ENCODE measurements around the gene TCF4. TPM values are rescaled to one million over a fixed set of nuclear protein-coding genes. Genes with fewer than 3 reads are reported as not detected.

TCF4 gene
- total RNA-seq, 4 donors from 2014 or later, result 60.9 to 98.4 (median 83.4) TPM

GRCh38 chr18:55337908-55338521 lies 250.0 kb downstream of the TCF4 start:
- intact Hi-C loops (cut with DNase I; ENCODE audit: low total_unique reads), result no loop called here
- DNase-seq (ENCODE audit: low spot score in 2 of 2), result peak in 1 of 2 donors; percentile 87
- 46 to 61% methylated on average over 13 of the region's 13 CpGs for WGBS, 2 donors
- no peak for TF ChIP-seq POLR2A (IDR thresholded peaks at IDR 0.05)
- TF ChIP-seq, protein P1, sequence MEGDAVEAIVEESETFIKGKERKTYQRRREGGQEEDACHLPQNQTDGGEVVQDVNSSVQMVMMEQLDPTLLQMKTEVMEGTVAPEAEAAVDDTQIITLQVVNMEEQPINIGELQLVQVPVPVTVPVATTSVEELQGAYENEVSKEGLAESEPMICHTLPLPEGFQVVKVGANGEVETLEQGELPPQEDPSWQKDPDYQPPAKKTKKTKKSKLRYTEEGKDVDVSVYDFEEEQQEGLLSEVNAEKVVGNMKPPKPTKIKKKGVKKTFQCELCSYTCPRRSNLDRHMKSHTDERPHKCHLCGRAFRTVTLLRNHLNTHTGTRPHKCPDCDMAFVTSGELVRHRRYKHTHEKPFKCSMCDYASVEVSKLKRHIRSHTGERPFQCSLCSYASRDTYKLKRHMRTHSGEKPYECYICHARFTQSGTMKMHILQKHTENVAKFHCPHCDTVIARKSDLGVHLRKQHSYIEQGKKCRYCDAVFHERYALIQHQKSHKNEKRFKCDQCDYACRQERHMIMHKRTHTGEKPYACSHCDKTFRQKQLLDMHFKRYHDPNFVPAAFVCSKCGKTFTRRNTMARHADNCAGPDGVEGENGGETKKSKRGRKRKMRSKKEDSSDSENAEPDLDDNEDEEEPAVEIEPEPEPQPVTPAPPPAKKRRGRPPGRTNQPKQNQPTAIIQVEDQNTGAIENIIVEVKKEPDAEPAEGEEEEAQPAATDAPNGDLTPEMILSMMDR (IDR thresholded peaks at IDR 0.05), result no peak
- no peak overlapping the region for H3K4me3 ChIP-seq (ENCODE audit: low read depth, poor library complexity, severe bottlenecking)

DNA sequence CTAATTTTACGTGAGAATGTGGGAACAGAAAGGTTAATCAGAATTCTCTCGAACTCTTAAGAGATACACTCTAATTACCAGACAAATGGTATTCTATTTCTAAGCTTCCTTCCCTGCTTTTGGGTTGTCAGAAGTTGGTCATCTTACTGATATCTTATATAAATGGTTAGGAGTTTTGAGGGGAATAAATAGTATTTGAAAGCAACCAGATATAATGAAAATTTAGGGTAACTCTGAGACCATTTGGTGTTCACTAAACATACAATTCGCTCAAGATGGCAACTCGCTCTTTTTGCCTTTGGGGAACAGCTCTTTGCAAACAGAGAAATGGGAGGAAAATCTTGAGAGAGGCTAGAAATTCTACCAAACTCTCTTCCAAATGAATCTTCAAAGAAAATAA lies 250.9 kb downstream of the TCF4 start:
- WGBS, 2 donors, result 87 to 90% methylated on average over 4 of the region's 4 CpGs

GRCh38 chr18:55336438-55337100 lies 251.4 kb downstream of the TCF4 start:
- TF ChIP-seq, protein P1 (IDR thresholded peaks at IDR 0.05), result no peak
- TF ChIP-seq POLR2A (IDR thresholded peaks at IDR 0.05), result no peak
- DNase-seq (ENCODE audit: low spot score in 2 of 2), result no peak
- intact Hi-C loops (cut with DNase I; ENCODE audit: low total_unique reads), result no loop called here
- WGBS, 2 donors, result 88 to 90% methylated on average over 3 of the region's 3 CpGs
- no peak overlapping the region for H3K4me3 ChIP-seq (ENCODE audit: low read depth, poor library complexity, severe bottlenecking)

More for the DNA sequence above, 250.9 kb downstream of the TCF4 start:
- no peak for DNase-seq (ENCODE audit: low spot score in 2 of 2)
- H3K4me3 ChIP-seq (ENCODE audit: low read depth, poor library complexity, severe bottlenecking), result no peak overlapping the region
- TF ChIP-seq, protein P1 (IDR thresholded peaks at IDR 0.05), result no peak
- intact Hi-C loops (cut with DNase I; ENCODE audit: low total_unique reads), result no loop called here

- DNase-seq (ENCODE audit: low spot score in 2 of 2), result peak; percentile 59 to 87
- H3K4me3 ChIP-seq (ENCODE audit: low read depth, poor library complexity, severe bottlenecking), result no peak overlapping the region
- WGBS, 2 donors, result 24 to 27% methylated on average over 4 of the region's 4 CpGs
- TF ChIP-seq, protein P1 (IDR thresholded peaks at IDR 0.05), result no peak
- TF ChIP-seq POLR2A (IDR thresholded peaks at IDR 0.05), result no peak
- intact Hi-C loops (cut with DNase I; ENCODE audit: low total_unique reads), result no loop called here
These were observed 253.1 kb downstream of the TCF4 start for GRCh38 chr18:55334875-55335274.

DNA sequence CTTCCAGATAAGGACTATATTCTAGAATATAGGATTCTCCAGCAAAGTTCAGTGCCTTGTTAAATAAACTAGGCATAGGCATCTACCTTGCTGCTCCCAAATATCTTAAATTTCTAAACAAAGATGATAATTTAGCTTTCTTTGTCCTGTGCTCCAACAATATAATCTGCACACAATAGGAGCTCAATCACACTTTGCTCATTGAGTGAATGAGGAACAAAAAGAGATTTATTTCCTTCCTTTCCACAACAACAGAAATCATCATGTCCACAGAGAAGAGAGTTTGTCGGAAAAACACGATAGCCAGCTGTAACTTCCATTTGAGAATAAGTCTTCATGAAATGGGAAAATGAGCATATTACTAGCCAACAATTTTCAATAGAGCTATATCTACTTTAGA lies 256.7 kb downstream of the TCF4 start:
- no peak overlapping the region for H3K4me3 ChIP-seq (ENCODE audit: low read depth, poor library complexity, severe bottlenecking)
- WGBS, 2 donors, result 75 to 78% methylated on average over 2 of the region's 2 CpGs
- TF ChIP-seq, protein P1 (IDR thresholded peaks at IDR 0.05), result no peak
- TF ChIP-seq POLR2A (IDR thresholded peaks at IDR 0.05), result no peak
- no peak for DNase-seq (ENCODE audit: low spot score in 2 of 2)
- intact Hi-C loops (cut with DNase I; ENCODE audit: low total_unique reads), result no loop called here
